DOHH2 (cell line): ENCODE data around the gene CDKAL1.
"Not testable (repeated sequence)": the region's sequence is repeated elsewhere in the genome, so short reads cannot be mapped to it uniquely, and the experiment has no call there.

ENCODE experiments used
- H3F3A ChIP-seq: fragments of 200-600 bp; sonication (generic), shearing (Covaris generic); 2 replicates; pipeline ENCODE4 v1.6.0; 2016; ENCODE audit warnings: antibody characterized with exemption, mild to moderate bottlenecking; ENCODE audit not compliant: control insufficient read depth, insufficient read depth
- H3K27ac ChIP-seq: fragments of 200-600 bp; sonication (generic); 2 replicates; pipeline ENCODE4 v1.5.1; 2014; ENCODE audit warnings: low read depth, mild to moderate bottlenecking, low read length, moderate library complexity
- H3K27me3 ChIP-seq: fragments of 200-600 bp; sonication (generic); 2 replicates; pipeline ENCODE4 v1.6.1; 2014; ENCODE audit warnings: mild to moderate bottlenecking, low read length, mixed read lengths; ENCODE audit not compliant: control insufficient read depth
- H3K36me3 ChIP-seq: fragments of 200-600 bp; sonication (generic); 2 replicates; pipeline ENCODE4 v1.6.1; 2014; ENCODE audit warnings: mild to moderate bottlenecking, low read length, moderate library complexity, mixed read lengths; ENCODE audit not compliant: control insufficient read depth
- H3K4me1 ChIP-seq: fragments of 200-600 bp; sonication (generic); 2 replicates; pipeline ENCODE4 v1.6.1; 2014; ENCODE audit warnings: mild to moderate bottlenecking, low read length, mixed read lengths; ENCODE audit not compliant: control insufficient read depth
- H3K4me2 ChIP-seq: fragments of 200-600 bp; sonication (generic); 2 replicates; pipeline ENCODE4 v1.6.0; 2014; ENCODE audit warnings: mild to moderate bottlenecking, low read length, moderate library complexity
- H3K4me3 ChIP-seq: fragments of 200-600 bp; sonication (generic); 2 replicates; pipeline ENCODE4 v1.5.1; 2014; ENCODE audit warnings: mild to moderate bottlenecking, low read length, mixed read lengths
- H3K79me2 ChIP-seq: fragments of 200-600 bp; sonication (generic); 2 replicates; pipeline ENCODE4 v1.6.1; 2014; ENCODE audit warnings: mild to moderate bottlenecking, low read length, mixed read lengths; ENCODE audit not compliant: control insufficient read depth
- H3K9me2 ChIP-seq: fragments of 200-600 bp; sonication (generic); replicated peaks from 2 replicates; pipeline ENCODE4 v1.6.1; 2014; ENCODE audit warnings: mild to moderate bottlenecking, low read length, mixed read lengths; ENCODE audit not compliant: control insufficient read depth
- H3K9me3 ChIP-seq: fragments of 200-600 bp; sonication (generic); 2 replicates; pipeline ENCODE4 v1.6.1; 2014; ENCODE audit warnings: antibody characterized with exemption, low read length, mixed read lengths; ENCODE audit not compliant: control insufficient read depth, insufficient read depth
- H4K20me1 ChIP-seq: fragments of 200-600 bp; sonication (generic); 2 replicates; pipeline ENCODE4 v1.6.0; 2014; ENCODE audit warnings: low read depth, mild to moderate bottlenecking, antibody characterized with exemption, low read length, moderate library complexity; ENCODE audit not compliant: control insufficient read depth, insufficient read depth
- CTCF ChIP-seq: fragments of 200-600 bp; sonication (generic); IDR thresholded peaks from one replicate; pipeline ENCODE4 v1.5.1; 2014; ENCODE audit warnings: antibody characterized with exemption, mild to moderate bottlenecking, low read depth, low read length; ENCODE audit not compliant: poor library complexity, severe bottlenecking
- EZH2phosphoT487 ChIP-seq: fragments of 200-600 bp; sonication (generic); IDR thresholded peaks from 2 replicates; pipeline ENCODE4 v1.6.1; 2017; ENCODE audit warnings: borderline replicate concordance, mild to moderate bottlenecking, antibody characterized with exemption, low read length, moderate library complexity, mixed read lengths

Gene CDKAL1

GRCh38 chr6:20606831-20607230 lies 72.6 kb downstream of the CDKAL1 start:
- no peaks in the 10 kb centered on the region for H3K4me1 ChIP-seq
- no peaks in the 10 kb centered on the region for H3K9me3 ChIP-seq
- no peak for TF ChIP-seq CTCF
- TF ChIP-seq EZH2phosphoT487, result no peak

GRCh38 chr6:20608356-20608755 lies 74.1 kb downstream of the CDKAL1 start:
- Histone ChIP-seq H3K4me2 (no peak overlapping the region), H3K27me3 (no peaks in the 10 kb centered on the region), H3K79me2 (no peaks in the 10 kb centered on the region), H3K27ac (no peak overlapping the region), H3K36me3 (no peaks in the 10 kb centered on the region), H3F3A (no peaks in the 10 kb centered on the region), H3K9me3 (no peaks in the 10 kb centered on the region), H3K9me2 (no peaks in the 10 kb centered on the region), H3K4me3 (no peak overlapping the region), H4K20me1 (no peaks in the 10 kb centered on the region), H3K4me1 (no peaks in the 10 kb centered on the region)
- TF ChIP-seq CTCF (no peak), EZH2phosphoT487 (no peak)

More at GRCh38 chr6:20606831-20607230, 72.6 kb downstream of the CDKAL1 start:
- H3K4me3 ChIP-seq, result no peak overlapping the region
- no peak overlapping the region for H3K27ac ChIP-seq
- H3K27me3 ChIP-seq, result no peaks in the 10 kb centered on the region
- H3F3A ChIP-seq, result no peaks in the 10 kb centered on the region
- no peaks in the 10 kb centered on the region for H3K9me2 ChIP-seq
- H4K20me1 ChIP-seq, result no peaks in the 10 kb centered on the region
- H3K4me2 ChIP-seq, result no peak overlapping the region
- H3K36me3 ChIP-seq, result no peaks in the 10 kb centered on the region; the same call in 1 of the 2 replicates
- no peaks in the 10 kb centered on the region for H3K79me2 ChIP-seq

GRCh38 chr6:20608905-20609304 lies 74.6 kb downstream of the CDKAL1 start:
- Histone ChIP-seq H3K27ac (no peak overlapping the region), H4K20me1 (no peaks in the 10 kb centered on the region), H3K9me3 (no peaks in the 10 kb centered on the region), H3K79me2 (no peaks in the 10 kb centered on the region), H3K36me3 (no peaks in the 10 kb centered on the region), H3K4me2 (no peak overlapping the region), H3K4me1 (no peaks in the 10 kb centered on the region), H3K4me3 (no peak overlapping the region), H3K9me2 (no peaks in the 10 kb centered on the region), H3F3A (no peaks in the 10 kb centered on the region), H3K27me3 (no peaks in the 10 kb centered on the region)
- TF ChIP-seq CTCF (no peak), EZH2phosphoT487 (no peak)

- not testable (repeated sequence) for H3K4me2 ChIP-seq, H3F3A ChIP-seq, H3K36me3 ChIP-seq, H3K27me3 ChIP-seq, H3K4me3 ChIP-seq, H3K9me2 ChIP-seq, H3K79me2 ChIP-seq, H3K9me3 ChIP-seq, H4K20me1 ChIP-seq, H3K27ac ChIP-seq, H3K4me1 ChIP-seq
Measured at GRCh38 chr6:20609924-20610323, 75.7 kb downstream of the CDKAL1 start.
